Measurements from ENCODE around the gene RADX.

- TF ChIP-seq CTCF (IDR thresholded peaks at IDR 0.05; ENCODE audit: insufficient read depth, low read length) (no peak), GABPA (IDR thresholded peaks at IDR 0.05; ENCODE audit: low read depth) (no peak)
Observed at GRCh38 chrX:106566362-106566761, 45.4 kb upstream of the RADX start.
